GM19395 (cell line): ENCODE data around the gene ERF.

Experiments
- ATAC-seq: cut with Tn5 transposase; IDR thresholded peaks from one replicate; pipeline ENCODE4 v1.9.1; 2021; ENCODE audit warnings: mild to moderate bottlenecking, moderate library complexity; ENCODE audit not compliant: unreplicated experiment

The ERF gene

DNA sequence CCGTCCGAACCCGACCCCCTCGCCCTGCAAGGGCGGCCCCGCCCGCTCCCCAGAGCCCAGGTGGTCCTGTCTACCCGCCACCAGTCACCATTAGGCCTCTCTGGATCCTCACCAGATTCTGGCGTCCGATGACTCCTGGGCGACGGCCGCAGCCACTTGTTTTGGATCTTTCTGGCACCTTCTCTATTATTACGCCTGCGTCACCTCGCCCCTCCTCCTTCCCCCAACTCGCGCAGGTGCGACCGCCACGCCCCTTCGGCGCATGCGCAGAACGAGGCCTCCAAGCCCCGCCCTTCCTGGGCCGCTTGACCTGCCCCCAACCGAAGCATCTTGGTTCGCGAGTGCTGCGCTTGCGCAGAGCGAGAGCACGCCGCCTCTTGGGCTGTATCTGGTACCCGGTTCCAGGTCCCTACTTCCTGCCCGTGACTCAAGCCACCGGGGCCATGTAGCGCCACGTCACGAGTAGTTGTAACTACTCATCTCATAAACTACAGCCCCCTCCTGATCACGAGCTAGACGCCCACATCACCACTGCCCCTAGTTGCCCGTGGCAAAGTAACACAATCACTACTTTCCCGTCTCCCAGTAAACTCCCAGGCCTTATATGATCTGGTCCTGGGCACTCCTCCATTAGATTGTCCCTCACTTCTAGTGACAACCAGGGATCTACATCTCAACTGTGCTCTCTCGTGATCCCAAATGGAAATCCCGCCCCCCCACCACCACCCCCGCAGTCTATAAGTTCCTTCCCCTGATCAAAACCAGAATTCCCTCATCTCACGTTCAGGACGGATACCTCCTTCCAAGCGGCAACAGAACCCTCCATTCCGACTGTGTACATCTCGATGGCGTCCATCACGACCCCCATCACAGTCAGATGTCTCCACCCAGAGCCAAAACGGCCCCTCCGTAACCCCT is 37.1 kb downstream of the ERF start, which contains the start of gene DEDD2:
Gene DEDD2, minus strand, starts transcription at position 158 of the 918 bp plus-strand sequence. CDS start 670 bp downstream, outside the sequence.
- ATAC-seq: peak; percentile 67

DNA sequence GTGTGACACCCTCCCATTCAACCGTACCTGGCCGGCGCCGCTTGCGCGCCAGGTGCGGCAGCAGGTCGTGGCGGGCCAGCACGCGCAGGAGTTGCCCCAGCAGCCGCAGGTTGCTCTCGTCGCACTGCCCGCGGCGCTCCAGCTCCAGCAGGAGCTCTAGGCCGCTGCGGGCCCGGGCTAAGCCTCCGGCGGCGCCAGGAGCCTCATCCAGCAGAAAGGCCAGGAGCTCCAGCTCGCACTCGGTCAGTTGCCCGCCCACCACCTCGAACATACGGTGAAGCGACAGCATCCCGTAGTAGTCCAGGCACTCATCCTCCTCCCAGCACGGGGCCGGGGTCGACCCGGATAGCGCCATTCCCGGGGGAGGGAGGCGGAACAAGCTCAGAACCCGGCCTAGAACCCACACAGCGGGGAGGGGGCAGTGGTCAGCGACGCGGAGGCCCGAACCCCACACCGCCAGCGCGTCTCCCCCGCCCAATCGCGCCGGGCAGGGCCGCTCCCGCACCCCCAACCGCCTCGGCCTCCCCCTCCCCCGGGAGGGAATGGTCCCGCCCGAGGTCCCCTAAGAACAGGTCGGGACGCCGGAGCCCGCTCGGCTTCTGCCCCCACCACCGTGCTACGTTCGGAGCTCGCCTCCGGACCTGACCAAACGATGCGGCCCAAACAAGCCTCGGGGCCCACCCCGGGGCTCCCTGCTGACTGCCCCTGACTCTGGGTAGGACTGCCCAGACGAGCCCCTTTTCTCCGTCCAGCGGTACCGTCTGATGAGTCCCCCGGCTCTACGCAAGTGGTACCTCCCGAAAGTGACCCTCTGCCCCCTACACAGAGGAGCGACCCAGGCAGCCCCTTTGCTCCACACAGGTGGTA is 38.0 kb downstream of the ERF start:
- peak; percentile 8 for ATAC-seq

DNA sequence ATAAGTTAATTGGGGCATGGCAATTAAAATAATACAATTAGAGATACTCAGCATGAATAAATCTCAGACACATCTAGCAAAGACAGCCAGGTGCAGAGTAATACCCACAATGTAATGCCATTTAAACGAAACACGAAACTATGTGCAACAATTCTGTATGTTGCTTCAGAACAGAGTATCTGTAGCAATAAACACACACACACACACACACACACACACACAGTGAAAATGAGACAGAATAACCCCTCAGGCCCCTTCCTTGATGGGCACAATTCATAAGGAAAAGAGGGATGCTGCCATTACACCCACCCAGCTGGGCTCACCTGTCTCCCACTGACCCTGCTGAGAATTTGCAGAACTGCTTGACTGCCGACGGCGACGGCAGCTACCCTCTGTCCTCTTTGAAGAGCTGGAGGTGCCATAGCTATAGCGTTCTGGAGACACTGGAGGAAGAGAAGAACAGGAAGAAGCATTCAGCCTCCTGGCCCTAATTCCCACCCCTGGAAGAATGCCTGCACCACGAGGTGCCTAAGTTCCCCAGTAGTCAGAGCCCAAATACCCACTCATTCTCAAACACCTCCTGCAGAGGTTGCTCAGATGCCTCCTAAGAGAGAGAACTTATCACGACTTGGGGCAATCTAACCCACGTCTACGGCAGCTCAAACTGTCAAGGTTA is 40.0 kb downstream of the ERF start:
- ATAC-seq: no peak

DNA sequence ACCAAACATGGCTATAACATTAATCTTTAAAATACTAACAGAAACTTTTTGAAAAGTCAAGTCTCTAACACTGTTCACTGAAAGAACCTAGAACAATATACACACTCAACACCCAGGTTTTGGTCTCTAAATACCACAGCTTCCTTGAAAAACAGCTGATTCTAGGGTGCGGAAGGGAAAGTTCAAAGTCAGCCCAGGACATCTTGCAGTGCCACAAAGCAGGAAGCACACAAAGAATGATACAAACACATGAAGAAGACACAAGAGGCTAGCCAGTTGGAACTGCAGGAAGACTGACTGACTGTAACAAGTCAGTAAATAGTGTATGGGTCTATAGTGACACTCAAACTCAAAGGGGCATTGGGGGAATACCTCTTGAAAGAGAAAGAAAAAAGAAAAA is 42.0 kb downstream of the ERF start:
- no peak for ATAC-seq

DNA sequence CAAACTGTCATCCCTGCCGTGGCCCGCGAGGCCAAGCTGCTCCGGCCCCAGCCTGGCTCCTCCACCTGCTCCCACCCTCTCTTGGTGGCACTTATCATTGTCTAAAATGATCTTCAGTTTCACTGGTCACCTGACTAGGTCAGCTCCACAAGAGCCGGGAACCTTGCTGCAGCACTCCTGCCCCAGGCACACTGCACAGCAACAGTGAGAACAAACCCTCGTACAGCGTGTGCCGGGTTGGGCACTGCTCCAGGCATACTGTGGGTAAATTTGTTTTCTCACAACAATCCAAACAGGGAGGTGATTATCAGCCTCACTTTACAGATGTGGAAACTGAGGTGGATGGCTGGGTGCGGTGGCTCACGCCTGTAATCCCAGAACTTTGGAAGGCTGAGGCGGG is 46.3 kb downstream of the ERF start:
- ATAC-seq: no peak

DNA sequence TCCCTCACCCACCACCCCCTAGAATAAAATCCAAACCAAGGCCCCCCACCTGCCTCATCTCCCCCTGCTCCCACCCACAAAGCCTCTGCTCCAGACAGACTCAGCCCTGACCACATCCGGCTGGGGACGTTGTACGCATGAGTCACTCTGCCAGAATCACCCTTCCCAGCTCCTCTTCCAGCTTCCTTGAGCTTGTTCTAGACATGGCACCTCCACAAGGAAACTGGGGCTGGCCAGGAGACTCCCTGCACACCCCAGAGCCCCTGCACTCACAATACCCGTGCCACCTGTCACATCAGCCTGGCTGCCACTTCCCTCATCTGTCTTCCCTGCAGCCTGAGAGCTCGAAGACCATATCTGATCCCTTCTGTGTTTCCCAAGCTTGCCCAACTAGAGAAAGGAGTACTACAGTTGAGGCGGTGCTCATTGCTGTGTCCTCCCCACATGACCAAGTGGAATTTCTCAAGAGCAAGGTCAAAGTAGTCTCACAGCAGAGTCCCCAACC is 47.1 kb downstream of the ERF start:
- no peak for ATAC-seq

DNA sequence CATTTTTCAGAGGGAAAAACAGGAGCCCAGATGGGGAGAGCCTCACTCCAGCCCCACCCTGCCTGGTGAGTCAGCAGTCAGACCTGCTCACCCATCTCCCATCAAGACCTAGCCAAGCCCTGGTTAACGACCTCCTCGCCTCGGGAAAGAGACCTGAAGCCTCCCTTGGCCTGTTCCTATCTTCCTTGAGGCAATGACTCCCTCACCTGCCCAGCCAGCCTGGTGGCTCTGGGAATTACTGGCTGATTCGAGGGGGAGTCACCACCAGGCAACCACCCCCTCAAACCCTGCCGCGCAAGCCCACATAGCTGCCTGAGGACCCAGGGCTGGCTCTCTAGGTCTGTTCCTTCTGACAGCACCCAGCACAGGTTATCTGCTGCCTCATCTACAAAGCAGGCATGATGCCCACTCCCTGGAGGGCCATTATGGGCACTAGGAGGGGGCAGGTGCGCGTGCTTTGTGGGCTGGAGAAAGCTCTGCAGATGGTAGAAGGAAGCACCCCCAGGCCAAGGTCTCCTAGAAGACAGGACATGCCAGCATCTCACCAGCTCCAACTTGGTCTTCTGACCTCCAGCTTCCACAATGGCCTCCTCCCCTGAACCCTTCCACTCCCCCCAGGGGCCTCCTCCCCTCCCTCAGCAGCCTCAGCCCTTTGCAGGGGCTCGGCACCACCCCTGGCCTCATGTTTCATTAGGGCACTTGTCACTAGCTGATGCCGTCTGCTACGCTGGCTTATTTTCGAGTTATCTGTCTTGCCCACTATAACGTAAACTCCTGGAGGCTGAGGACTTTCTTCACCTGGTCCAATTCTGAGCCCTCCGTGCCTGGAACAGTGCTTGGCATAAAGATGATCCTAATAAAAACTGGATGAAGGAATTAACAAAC is 47.8 kb downstream of the ERF start:
- ATAC-seq: no peak

DNA sequence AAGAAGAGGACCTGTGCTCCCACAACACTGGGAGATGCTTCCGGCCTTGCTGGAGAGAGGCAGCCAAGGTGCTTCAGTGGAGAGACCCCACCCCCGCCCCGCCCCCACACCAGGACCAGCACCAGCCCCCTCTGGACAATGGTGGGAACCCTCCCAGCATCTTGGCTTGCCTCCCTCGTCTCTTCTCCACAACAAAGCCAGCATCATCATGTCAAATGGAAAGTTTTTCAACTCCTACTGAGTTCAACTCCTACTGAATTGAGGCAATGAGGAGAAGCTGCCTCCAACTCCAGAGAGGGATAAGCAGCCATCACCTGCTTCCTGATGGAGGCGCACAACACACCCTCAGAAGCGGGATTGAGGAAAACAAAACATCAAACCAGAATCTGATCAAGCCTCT is 50.3 kb downstream of the ERF start:
- ATAC-seq: no peak

DNA sequence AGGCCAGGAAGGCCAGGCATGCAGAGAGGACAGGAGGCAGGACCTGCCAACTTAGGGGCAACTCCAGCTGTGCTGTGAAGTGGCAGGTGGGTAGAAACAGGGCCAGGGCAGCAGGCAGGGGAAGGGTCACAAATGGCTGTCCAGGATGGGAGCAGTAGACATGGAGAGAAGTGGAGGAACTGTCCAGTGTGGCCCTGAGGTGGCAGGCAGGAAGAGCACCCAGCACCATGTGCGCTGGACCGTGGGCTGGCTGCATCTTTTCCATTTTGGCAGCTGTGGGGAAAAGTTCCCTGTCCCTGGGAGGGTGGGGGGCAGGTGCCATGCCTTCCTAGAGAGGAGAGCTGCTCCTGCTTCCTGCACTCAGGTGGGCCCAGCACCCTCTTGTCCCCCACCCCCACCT is 51.2 kb downstream of the ERF start:
- ATAC-seq: no peak

DNA sequence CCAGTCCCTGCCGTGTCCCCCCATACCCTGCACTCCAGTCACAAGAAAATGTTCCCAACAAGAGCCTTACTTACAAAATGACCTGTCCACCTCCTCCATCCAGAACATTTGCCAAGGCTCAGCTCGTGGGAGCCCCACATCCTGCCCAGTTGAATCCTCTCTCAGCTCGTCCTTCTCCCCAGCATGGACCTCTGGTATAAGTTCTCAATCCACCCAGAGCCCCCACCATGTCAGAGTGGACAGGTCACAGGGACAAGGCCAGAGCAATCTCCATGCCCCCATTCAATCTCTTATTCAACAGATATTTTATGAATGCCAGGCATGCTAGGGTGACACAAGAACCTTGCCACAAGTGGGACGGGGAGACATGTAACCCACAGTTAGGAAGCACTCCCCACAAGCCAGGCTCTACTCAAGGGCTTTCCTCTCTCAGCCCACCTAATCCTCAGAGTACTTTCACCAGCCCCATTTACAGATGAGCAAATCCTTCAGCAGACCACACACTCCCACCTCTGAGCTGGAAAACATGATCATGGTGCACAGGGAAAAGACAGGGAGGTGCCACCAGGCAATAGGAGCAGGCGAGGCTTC is 52.5 kb downstream of the ERF start:
- ATAC-seq: no peak

DNA sequence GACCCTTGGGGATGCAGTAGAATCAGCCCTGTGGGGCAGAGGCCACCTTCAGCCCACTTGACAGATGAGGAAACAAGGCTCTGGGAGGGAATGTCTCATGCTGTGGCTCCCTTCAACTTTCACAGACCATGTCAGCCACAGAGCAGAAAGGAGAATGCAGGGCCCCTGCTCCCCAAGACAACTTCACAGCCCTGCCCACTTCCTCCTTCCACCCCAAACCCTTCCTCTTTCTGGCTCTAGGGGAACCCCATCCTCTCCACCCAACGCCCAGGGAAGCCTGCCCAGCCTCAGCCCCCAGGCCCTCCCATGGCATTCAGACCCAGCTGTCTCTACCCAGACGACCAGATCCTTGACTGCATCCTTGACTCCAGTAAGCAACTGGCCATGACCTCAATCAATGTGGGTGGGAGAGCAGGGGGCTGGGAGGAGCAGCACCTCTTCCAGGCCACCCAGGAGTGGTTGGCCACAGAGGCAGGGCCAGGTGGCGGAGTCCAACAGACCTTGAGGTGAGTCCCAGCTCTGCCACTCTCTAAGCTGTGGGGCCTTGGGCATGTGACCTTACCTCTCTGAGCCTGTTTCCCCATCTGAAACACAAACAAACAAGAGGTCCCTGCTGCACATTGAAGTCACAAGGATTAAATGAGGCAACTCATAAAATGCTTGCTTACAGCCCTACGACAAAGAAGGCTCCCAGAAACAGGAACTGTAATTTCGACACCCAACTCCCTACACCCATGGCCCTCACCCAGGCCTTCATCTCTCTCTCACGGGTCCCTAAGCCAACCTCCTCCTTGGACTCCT is 53.2 kb downstream of the ERF start:
- ATAC-seq: peak; percentile 40

DNA sequence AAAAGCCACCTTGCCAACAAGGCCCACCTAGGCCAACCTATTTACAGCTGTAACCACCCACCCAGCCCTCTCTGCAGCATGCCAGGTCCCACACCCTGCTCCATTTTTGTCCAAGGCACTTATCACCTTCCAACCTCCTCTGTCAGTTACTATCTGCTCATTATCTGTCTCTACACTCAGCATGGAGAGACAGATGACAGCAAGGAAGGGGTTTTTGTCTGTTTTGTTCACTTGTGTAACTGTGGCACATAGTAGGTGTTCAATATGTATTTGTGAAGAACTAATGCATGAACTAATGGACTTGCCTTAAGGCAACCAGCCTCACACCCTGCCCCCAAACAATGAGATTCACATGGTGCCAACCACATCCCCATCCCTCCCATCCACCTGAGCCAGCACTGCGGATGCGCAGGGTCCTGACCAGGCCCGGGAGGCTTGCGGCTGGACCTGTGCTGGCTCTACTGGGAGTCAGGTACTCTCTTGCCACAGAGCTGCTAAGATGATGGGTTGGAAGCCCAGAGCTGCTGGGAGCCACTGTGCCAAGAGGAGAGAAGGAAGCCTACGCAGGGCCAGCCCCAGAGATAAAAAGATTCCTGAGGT is 54.7 kb downstream of the ERF start:
- no peak for ATAC-seq

DNA sequence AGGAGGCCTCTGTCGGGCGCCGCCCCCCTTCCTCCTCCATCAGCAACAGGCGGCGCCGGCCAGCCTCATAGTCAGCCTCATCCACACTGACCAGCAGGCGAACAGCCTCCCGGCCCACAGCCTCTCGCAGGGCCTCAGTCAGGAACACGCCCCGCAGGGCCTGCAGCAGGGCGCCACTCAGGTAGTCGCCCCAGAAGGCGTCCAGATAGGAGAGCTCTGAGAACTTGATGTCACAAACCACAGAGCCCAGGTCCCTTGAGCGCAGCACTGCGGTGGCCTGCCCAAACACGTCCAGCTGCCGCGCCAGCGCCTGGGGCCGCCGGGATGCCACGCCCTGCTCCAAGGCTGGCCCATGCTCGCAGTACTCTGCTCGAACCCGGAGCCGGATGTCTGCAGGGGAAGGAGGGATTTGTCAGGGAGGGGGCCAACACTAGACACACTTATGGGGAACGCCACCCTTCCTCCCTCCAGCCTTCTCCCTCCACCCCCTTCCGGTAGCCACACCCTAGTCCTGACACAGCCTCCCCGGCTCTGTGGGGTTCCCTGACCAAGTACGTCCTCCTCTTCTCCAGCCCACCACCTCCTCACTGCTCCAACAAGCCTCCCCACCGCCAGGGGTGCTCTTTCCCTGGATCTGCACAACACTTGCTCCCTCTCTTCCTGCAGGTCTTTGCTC is 55.4 kb downstream of the ERF start:
- peak; percentile 63 for ATAC-seq

DNA sequence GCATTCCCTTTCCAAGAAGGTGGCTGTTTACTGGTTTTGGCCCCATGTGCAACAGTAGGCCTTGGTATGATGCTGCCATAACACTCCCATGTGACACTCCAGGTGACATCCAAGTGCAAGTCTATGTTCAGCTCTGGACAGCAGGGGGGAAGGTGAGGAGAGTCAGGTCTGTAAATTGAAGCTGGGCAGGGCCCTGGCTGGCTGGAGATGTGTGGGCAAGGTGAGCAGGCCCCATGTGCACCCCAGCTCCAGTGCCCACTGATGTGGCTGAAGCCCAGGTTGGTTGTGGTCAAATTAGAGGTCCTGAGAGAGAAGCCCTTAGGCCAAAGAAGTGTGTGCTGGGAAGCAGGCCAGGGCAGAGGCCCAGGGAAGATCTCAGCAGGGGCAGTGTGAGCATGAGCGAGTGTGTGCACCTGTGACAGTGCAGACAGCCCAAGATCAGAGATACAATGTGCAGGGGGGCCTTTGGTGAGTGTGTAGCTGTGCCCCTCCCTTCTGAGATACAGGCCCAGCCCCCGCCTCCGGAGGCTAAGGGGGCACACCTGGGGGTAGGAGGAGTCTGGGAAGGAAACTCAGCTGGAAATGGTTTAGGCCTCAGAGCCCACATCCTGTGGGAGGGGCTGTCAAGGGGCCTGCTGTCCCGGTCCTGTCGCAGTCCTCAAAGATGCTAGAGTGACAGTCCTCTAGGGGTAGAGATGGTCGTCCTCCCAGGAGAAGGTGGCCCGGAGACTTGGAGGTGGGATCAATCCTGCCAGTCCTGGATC is 56.1 kb downstream of the ERF start:
- peak; percentile 48 for ATAC-seq
